ENCODE results near the gene MPZL2.

DNA sequence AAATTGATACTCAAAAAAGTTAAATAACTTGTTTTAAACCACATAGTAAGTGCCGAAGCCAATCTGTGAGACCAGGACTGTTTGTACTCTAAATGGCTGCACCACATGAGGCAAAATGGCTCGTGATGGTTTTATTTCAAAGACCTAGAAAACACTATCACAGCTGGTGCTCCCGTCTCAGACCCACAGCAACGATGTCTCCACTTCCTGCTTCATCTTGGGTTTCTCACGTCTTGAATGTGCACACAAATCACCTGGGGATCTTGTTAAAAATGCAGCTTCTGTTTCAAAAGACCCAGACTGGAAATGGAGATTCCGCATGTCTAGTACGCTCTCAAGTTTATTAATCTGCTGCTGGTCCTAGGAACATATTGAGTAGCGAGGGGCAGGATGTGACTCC lies 41.6 kb upstream of the MPZL2 start:
- TF ChIP-seq, protein P1, sequence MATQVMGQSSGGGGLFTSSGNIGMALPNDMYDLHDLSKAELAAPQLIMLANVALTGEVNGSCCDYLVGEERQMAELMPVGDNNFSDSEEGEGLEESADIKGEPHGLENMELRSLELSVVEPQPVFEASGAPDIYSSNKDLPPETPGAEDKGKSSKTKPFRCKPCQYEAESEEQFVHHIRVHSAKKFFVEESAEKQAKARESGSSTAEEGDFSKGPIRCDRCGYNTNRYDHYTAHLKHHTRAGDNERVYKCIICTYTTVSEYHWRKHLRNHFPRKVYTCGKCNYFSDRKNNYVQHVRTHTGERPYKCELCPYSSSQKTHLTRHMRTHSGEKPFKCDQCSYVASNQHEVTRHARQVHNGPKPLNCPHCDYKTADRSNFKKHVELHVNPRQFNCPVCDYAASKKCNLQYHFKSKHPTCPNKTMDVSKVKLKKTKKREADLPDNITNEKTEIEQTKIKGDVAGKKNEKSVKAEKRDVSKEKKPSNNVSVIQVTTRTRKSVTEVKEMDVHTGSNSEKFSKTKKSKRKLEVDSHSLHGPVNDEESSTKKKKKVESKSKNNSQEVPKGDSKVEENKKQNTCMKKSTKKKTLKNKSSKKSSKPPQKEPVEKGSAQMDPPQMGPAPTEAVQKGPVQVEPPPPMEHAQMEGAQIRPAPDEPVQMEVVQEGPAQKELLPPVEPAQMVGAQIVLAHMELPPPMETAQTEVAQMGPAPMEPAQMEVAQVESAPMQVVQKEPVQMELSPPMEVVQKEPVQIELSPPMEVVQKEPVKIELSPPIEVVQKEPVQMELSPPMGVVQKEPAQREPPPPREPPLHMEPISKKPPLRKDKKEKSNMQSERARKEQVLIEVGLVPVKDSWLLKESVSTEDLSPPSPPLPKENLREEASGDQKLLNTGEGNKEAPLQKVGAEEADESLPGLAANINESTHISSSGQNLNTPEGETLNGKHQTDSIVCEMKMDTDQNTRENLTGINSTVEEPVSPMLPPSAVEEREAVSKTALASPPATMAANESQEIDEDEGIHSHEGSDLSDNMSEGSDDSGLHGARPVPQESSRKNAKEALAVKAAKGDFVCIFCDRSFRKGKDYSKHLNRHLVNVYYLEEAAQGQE (IDR thresholded peaks at IDR 0.05; ENCODE audit: insufficient read depth in 1 of 2, low read depth in 2 of 2, low read length in 2 of 2): no peak
- TF ChIP-seq FOXP2 (optimal IDR thresholded peaks at IDR 0.05; ENCODE audit: borderline replicate concordance, extremely low read depth, extremely low read length, insufficient read depth): no peak
- no peak for TF ChIP-seq POLR2AphosphoS5 (IDR thresholded peaks at IDR 0.05; ENCODE audit: low read depth, low read length)
- TF ChIP-seq SIN3A (IDR thresholded peaks at IDR 0.05; ENCODE audit: borderline replicate concordance, insufficient read depth, low read length): no peak
- no peak for TF ChIP-seq TAF1 (IDR thresholded peaks at IDR 0.05; ENCODE audit: borderline replicate concordance, insufficient read depth, low read length)
